HG03520 (cell line): ENCODE results near the gene TLE3.

Source experiments
- ATAC-seq: cut with Tn5 transposase; IDR thresholded peaks from one replicate; pipeline ENCODE4 v1.9.1; 2021; ENCODE audit warnings: mild to moderate bottlenecking, moderate library complexity; ENCODE audit not compliant: unreplicated experiment

The TLE3 gene

GRCh38 chr15:70051948-70052633, 45.6 kb downstream of the TLE3 start:
- ATAC-seq = no peak

GRCh38 chr15:70050970-70051369, 46.7 kb downstream of the TLE3 start:
- ATAC-seq = no peak

DNA sequence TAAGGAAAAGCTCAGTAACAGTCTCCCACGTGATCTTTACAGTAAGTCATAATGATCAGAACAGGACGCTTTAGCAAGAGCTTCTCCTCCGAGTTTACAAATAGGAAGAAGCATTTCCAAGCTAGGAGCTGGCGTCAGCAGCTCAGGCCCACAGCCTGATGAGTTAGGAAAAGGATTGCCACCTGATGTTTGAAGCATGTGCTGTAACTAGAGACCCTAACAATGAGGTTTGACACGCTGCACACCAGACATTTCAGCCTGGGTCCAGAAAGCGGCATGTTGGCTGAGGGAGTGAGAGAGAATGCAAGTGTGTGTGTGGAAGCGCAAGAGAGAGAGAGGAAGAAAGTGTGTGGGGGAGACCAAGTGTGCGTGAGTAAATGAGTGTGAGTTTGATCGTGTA, 47.3 kb downstream of the TLE3 start:
- no peak for ATAC-seq

GRCh38 chr15:70049701-70050301, 47.9 kb downstream of the TLE3 start:
- ATAC-seq = no peak

- ATAC-seq = no peak
Observed at GRCh38 chr15:70048578-70049514, 48.9 kb downstream of the TLE3 start.

DNA sequence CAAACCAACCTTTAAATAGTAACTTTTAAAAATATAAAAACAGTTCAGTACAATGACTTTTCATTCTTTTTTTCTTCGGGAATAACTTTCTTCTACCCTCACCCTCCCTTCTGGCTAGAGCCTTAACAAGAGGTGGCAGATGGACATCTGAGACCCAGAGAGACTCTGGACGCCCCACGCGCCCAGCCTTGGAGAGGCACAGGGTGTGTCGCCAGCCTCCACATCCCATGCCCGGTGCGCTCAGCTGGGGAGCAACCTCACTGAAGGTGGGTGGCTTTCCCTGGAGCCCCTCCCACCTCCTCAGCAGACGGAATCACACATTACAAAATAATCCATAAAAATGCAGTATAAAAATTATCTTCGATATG, 49.5 kb downstream of the TLE3 start:
- ATAC-seq = no peak

DNA sequence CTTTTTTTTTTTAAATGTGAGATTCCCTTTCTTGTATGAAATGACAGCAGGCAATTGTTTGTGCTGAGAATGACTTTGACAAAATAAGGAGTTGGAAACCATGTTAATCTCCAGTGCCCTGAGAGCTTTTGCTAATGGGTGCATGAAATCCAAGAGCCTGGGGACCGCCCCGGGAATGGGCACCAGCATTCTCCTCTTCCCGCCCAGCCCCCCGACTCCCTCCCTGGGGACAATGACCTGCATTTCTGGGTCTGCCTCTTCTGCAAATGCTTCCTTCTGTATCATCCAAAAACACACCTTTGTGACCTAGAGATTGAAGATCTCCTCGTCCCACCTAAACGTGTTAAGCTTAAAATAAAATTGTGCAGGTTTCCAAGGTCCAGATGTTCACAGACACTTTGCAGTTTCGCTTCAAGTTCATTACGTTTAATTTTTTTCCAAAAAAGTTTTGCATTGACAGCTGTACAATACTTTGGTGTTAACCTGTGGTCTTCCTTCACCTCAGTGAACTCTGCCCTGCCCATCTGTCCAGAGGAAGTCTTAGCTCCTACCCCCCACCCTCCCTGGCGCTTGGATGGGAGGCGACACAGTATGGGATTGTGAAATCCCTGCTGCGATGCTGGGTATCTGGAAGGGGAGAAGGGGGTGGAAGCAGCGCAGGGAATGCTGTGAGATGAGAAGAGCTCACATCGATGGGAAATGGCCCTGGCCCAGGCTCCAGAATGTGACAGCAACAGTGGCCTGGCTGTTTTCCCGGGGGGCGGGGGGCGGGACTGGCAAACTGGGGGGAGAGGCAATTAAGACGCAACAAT, 50.1 kb downstream of the TLE3 start:
- ATAC-seq = no peak

GRCh38 chr15:70046679-70047369, 50.9 kb downstream of the TLE3 start:
- ATAC-seq = no peak

- no peak for ATAC-seq
Observed at GRCh38 chr15:70045045-70045444, 52.7 kb downstream of the TLE3 start.

DNA sequence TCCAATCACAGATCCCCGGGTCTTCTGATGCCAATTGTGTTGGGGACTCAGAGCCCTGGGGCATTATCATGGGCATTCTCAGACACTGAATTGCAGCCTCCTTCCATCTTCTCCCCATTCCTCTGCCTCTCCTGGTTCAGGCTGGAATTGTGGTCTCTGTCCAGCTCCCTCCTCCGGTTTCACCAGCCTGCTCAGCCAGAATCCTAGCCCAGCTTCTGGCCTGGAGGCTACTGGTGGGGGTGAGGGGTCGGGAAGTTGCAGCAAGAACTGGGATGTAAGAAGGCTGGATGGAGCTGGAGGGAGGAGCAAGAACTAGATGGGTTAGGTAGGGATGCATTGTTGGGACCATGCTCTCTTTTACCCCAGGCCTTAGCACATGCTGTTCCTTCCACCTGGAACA, 53.5 kb downstream of the TLE3 start:
- no peak for ATAC-seq

DNA sequence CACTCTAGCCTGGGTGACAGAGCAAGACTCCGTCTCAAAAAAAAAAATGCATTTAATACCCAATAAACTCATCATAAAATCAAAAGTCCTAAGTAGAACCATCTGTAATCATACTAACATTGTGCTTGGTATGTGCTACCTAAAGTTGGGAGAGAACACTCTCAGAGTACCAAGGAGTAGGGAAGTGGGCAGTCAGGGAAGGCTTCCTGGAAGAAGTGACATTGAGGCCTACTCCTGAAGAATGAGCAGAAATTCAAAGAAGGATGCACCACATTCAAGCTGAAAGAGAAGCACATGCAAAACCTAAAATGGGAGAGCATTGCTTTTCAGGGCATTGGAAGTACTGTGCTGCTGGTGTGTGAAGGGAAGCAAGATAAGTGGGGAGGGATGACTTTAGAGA, 54.1 kb downstream of the TLE3 start:
- ATAC-seq = no peak

DNA sequence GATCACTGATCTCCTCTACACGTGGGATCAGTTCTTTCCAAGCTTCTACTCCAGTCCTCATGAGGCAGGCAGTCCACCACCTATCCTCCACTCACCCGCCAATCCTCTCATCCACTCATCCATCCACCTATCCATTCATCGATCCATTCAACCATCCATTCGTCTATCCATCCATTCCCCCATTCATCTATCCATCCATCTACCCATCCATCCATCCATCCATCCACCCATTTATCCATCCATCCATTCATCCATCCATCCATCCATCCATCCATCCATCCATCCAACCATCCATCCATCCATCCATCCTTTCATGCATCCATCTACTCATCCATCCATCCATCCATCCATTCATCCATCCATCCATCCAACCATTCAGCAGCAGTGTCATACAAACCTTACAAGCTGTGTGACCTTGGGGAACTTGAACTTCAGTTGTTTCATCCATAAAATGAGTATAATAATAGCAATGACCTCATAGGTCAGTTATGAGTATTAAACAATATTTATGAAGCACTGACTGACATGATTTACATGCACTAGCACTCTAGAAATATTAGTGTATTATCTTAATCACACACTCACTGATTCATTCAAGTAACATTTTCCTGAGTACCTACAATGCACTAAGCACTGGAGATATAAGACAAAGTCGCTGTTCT, 55.0 kb downstream of the TLE3 start:
- no peak for ATAC-seq

DNA sequence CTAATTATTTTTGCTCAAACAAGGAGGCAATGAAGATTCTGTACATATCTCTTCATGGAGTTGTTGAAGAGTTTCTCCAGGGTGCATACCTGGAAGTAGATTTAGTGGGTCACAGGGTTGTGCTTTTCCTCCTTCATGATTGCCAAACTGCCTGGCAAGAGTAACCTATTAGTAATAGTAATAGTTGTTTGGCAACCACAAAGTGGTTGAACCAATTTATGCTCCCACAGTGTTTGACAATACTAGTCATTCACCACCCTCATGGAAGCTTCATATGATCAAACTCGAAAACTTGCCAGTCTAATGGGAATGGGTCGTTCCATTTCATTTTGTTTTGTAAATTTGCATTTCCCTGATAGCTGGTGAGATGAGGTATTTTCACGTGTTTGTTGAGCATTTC, 57.8 kb downstream of the TLE3 start:
- ATAC-seq = no peak

DNA sequence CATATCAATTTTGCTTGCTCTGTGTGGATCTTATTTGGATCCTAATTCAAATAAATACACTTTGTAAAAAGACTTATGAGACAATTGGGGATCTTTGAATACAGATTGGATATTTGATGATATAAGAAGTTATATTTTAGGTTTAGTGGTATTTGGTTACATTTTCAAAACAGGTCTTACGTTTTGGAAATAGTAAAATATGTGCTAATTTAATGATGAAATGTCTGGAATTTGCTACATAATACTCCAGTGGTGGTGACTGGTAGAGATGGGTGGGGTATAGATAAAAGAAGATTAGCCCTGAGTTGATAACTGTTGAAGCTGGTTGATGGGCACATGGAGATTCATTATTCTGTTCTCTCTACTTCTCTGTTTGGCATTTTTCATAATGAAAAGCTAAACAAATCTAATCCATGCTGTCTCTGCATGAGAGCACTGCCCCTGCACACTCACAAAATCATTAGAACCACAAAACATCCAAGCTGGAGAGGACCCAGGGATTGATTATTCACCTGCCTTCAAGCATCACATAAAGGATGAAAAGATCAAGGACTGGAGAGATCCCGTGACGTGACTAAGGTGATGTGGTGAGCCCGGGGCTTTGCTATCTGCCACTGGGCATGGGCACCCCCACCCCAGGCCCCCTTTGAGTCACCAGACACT, 58.9 kb downstream of the TLE3 start:
- no peak for ATAC-seq

- no peak for ATAC-seq
Observed at GRCh38 chr15:70037292-70037640, 60.5 kb downstream of the TLE3 start.

GRCh38 chr15:70036585-70037291, 61.0 kb downstream of the TLE3 start:
- ATAC-seq = peak; percentile 81

GRCh38 chr15:70035719-70036077, 62.0 kb downstream of the TLE3 start:
- peak; percentile 47 for ATAC-seq

DNA sequence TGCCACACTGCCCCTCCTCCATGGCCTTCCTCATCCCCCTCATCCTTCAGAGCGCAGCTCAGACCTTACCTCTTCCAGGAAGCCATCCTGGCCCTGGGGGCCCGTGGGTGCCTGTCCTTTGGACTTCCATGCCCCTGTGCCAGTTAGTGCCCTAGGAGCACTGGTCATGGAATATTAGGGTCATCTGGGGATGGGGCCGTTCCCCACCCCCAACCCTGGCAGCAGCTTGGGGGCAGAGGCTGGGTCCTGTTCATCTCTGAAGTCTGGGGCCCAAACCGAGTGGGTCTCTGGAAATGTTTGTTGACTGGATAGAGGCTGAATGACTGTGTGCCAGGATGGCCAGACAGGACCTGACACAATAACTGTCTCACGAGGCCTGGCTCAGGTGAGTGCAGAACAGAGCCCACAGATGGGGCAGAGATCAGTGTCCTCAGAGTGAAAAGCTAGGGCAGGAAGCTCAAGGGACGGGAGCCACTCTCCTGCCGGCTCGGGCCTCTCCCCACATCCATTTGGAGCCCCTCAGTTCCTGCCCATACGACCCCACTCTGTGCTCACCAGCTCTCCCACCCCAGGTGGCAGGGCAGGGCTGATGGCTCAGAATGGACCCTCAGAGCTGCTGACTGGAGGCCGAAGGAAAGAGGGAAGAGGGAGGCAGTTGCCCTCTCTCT, 62.5 kb downstream of the TLE3 start:
- no peak for ATAC-seq
